CD4-positive, alpha-beta T cell treated with Interleukin-17A for 4 hours (primary cell): ENCODE measurements around the gene FBXL2.

Experiments used
- DNase-seq: peaks from one replicate; pipeline ENCODE4 v3.0.0-alpha.2; 2020; ENCODE audit warnings: mixed read lengths

Gene FBXL2

GRCh38 chr3:33430571-33430970, 153.3 kb downstream of the FBXL2 start:
- DNase-seq, result no peak

GRCh38 chr3:33433843-33434242, 156.6 kb downstream of the FBXL2 start:
- DNase-seq, result no peak
